Neural progenitor cell (in vitro differentiated cells): ENCODE measurements around the gene TMEM117. TPM values are rescaled to one million over a fixed set of nuclear protein-coding genes. Genes with fewer than 3 reads are reported as not detected.

Experiments used
- DNase-seq: peaks from one replicate; pipeline ENCODE4 v3.0.0-alpha.2; 2016; ENCODE audit warnings: low spot score
- H2AFZ ChIP-seq: fragments of 200-600 bp; sonication (generic); replicated peaks from 2 replicates; pipeline ENCODE4 v1.6.1; 2016; ENCODE audit warnings: antibody characterized with exemption
- H3F3A ChIP-seq: fragments of 200-600 bp; sonication (generic); 2 replicates; pipeline ENCODE4 v1.6.1; 2016; ENCODE audit warnings: antibody characterized with exemption, low read depth
- H3K27ac ChIP-seq: fragments of 200-600 bp; sonication (generic); 2 replicates; pipeline ENCODE4 v1.5.1; 2016; ENCODE audit warnings: mild to moderate bottlenecking
- H3K27me3 ChIP-seq: fragments of 200-600 bp; sonication (generic); 2 replicates; pipeline ENCODE4 v1.6.1; 2016; ENCODE audit warnings: mild to moderate bottlenecking, moderate library complexity
- H3K36me3 ChIP-seq: fragments of 200-600 bp; sonication (generic); 2 replicates; pipeline ENCODE4 v1.5.1; 2016
- H3K4me1 ChIP-seq: fragments of 200-600 bp; sonication (generic); 2 replicates; pipeline ENCODE4 v1.6.1; 2016; ENCODE audit warnings: mixed run types
- H3K4me2 ChIP-seq: fragments of 200-600 bp; sonication (generic); 2 replicates; pipeline ENCODE4 v1.6.1; 2016
- H3K4me3 ChIP-seq: fragments of 200-600 bp; sonication (generic); 2 replicates; pipeline ENCODE4 v1.5.1; 2016
- H3K79me2 ChIP-seq: fragments of 200-600 bp; sonication (generic); 2 replicates; pipeline ENCODE4 v1.6.1; 2016; ENCODE audit warnings: low read depth
- H3K9ac ChIP-seq: fragments of 200-600 bp; sonication (generic); 2 replicates; pipeline ENCODE4 v1.6.1; 2016
- H3K9me3 ChIP-seq: fragments of 200-600 bp; sonication (generic); 2 replicates; pipeline ENCODE4 v1.5.1; 2016; ENCODE audit warnings: low read depth
- H4K20me1 ChIP-seq: fragments of 200-600 bp; sonication (generic); 2 replicates; pipeline ENCODE4 v1.6.1; 2016; ENCODE audit warnings: low read depth
- H3K27ac Mint-ChIP-seq: 3 replicates; pipeline ENCODE4 v1.8.0; 2021; ENCODE audit warnings: mixed read lengths
- H3K27me3 Mint-ChIP-seq: 2 replicates; pipeline ENCODE4 v1.8.0; 2022; ENCODE audit warnings: low read depth, mild to moderate bottlenecking, inconsistent platforms, moderate library complexity, mixed read lengths; ENCODE audit not compliant: insufficient read depth
- H3K36me3 Mint-ChIP-seq: 3 replicates; pipeline ENCODE4 v1.8.0; 2021; ENCODE audit warnings: mixed read lengths
- H3K4me1 Mint-ChIP-seq: 3 replicates; pipeline ENCODE4 v1.8.0; 2021; ENCODE audit warnings: mixed read lengths
- H3K4me3 Mint-ChIP-seq: 3 replicates; pipeline ENCODE4 v1.8.0; 2021; ENCODE audit warnings: mild to moderate bottlenecking, moderate library complexity, mixed read lengths
- H3K9me3 Mint-ChIP-seq: 3 replicates; pipeline ENCODE4 v1.8.0; 2020; ENCODE audit warnings: mixed read lengths
- CTCF ChIP-seq: fragments of 200-600 bp; sonication (generic); IDR thresholded peaks from 2 replicates; pipeline ENCODE4 v1.5.1; 2017; ENCODE audit warnings: antibody characterized with exemption, mild to moderate bottlenecking
- EZH2 ChIP-seq: fragments of 200-600 bp; sonication (generic); IDR thresholded peaks from 2 replicates; pipeline ENCODE4 v1.6.1; 2017; ENCODE audit warnings: antibody characterized with exemption, mild to moderate bottlenecking, moderate library complexity
- EZH2phosphoT487 ChIP-seq: fragments of 200-600 bp; sonication (generic); IDR thresholded peaks from 2 replicates; pipeline ENCODE4 v1.6.1; 2017; ENCODE audit warnings: antibody characterized with exemption
- total RNA-seq: library from RNA; depleted of rRNA; stranded (reverse); fragments of >200 nt; gene quantifications from 2 replicates; pipeline ENCODE4 v1.2.3, GENCODE V29; 2015; ENCODE audit warnings: low replicate concordance

Gene TMEM117
- total RNA-seq, 1 donor from 2014 or later: 1.6 TPM

- TF ChIP-seq CTCF (no peak), EZH2phosphoT487 (no peak), EZH2 (no peak)
- no peak overlapping the region for H3K9ac ChIP-seq
- Mint-ChIP-seq H3K27me3 (no peaks in the 10 kb centered on the region), H3K4me3 (no peak overlapping the region), H3K36me3 (no peaks in the 10 kb centered on the region), H3K27ac (no peak overlapping the region), H3K4me1 (no peaks in the 10 kb centered on the region), H3K9me3 (no peaks in the 10 kb centered on the region)
- DNase-seq: no peak
- no peak overlapping the region for H3K27ac ChIP-seq
- H3K27me3 ChIP-seq: no peaks in the 10 kb centered on the region
- no peaks in the 10 kb centered on the region for H3K36me3 ChIP-seq
- H2AFZ ChIP-seq: no peak overlapping the region
- H3K4me3 ChIP-seq: no peak overlapping the region
- no peaks in the 10 kb centered on the region for H4K20me1 ChIP-seq
- H3K4me1 ChIP-seq: no peaks in the 10 kb centered on the region
- no peak overlapping the region for H3K4me2 ChIP-seq
- no peaks in the 10 kb centered on the region for H3K9me3 ChIP-seq
- H3F3A ChIP-seq: no peaks in the 10 kb centered on the region
- H3K79me2 ChIP-seq: no peaks in the 10 kb centered on the region
Observed at GRCh38 chr12:44331269-44331668, 495.4 kb downstream of the TMEM117 start.

GRCh38 chr12:44334347-44334746 is 498.5 kb downstream of the TMEM117 start:
- Histone ChIP-seq H3K79me2 (no peaks in the 10 kb centered on the region), H3K4me1 (no peaks in the 10 kb centered on the region), H3K27ac (no peak overlapping the region), H3K9ac (no peak overlapping the region), H3K4me3 (no peak overlapping the region), H2AFZ (no peak overlapping the region), H3K9me3 (no peaks in the 10 kb centered on the region), H4K20me1 (no peaks in the 10 kb centered on the region), H3F3A (no peaks in the 10 kb centered on the region), H3K4me2 (no peak overlapping the region), H3K27me3 (no peaks in the 10 kb centered on the region), H3K36me3 (no peaks in the 10 kb centered on the region)
- no peaks in the 10 kb centered on the region for H3K9me3 Mint-ChIP-seq
- H3K4me1 Mint-ChIP-seq: no peaks in the 10 kb centered on the region
- no peaks in the 10 kb centered on the region for H3K27me3 Mint-ChIP-seq
- no peaks in the 10 kb centered on the region for H3K36me3 Mint-ChIP-seq
- no peak overlapping the region for H3K4me3 Mint-ChIP-seq
- no peak for DNase-seq
- H3K27ac Mint-ChIP-seq: no peak overlapping the region
- TF ChIP-seq EZH2phosphoT487: no peak
- TF ChIP-seq CTCF: no peak
- no peak for TF ChIP-seq EZH2

GRCh38 chr12:44335030-44335429 is 499.1 kb downstream of the TMEM117 start:
- H3K27me3 Mint-ChIP-seq: no peaks in the 10 kb centered on the region
- H3K4me2 ChIP-seq: no peak overlapping the region
- H4K20me1 ChIP-seq: no peaks in the 10 kb centered on the region
- H3K27ac Mint-ChIP-seq: no peak overlapping the region
- H2AFZ ChIP-seq: no peak overlapping the region
- TF ChIP-seq CTCF (no peak), EZH2 (no peak), EZH2phosphoT487 (no peak)
- no peak for DNase-seq
- no peaks in the 10 kb centered on the region for H3K36me3 Mint-ChIP-seq
- H3K9ac ChIP-seq: no peak overlapping the region
- H3K4me3 ChIP-seq: no peak overlapping the region
- no peaks in the 10 kb centered on the region for H3K36me3 ChIP-seq
- H3K27ac ChIP-seq: no peak overlapping the region
- no peaks in the 10 kb centered on the region for H3K9me3 Mint-ChIP-seq
- H3K79me2 ChIP-seq: no peaks in the 10 kb centered on the region
- H3K4me1 ChIP-seq: no peaks in the 10 kb centered on the region
- no peak overlapping the region for H3K4me3 Mint-ChIP-seq
- no peaks in the 10 kb centered on the region for H3F3A ChIP-seq
- no peaks in the 10 kb centered on the region for H3K27me3 ChIP-seq
- no peaks in the 10 kb centered on the region for H3K9me3 ChIP-seq
- no peaks in the 10 kb centered on the region for H3K4me1 Mint-ChIP-seq

- H3K9me3 ChIP-seq: no peaks in the 10 kb centered on the region
- no peaks in the 10 kb centered on the region for H3F3A ChIP-seq
- no peaks in the 10 kb centered on the region for H3K4me1 ChIP-seq
- H3K4me2 ChIP-seq: no peak overlapping the region
- no peaks in the 10 kb centered on the region for H3K27me3 ChIP-seq
- Mint-ChIP-seq H3K9me3 (no peaks in the 10 kb centered on the region), H3K36me3 (no peaks in the 10 kb centered on the region), H3K4me3 (no peak overlapping the region), H3K27me3 (no peaks in the 10 kb centered on the region), H3K27ac (no peak overlapping the region), H3K4me1 (no peaks in the 10 kb centered on the region)
- no peak overlapping the region for H3K27ac ChIP-seq
- no peaks in the 10 kb centered on the region for H4K20me1 ChIP-seq
- no peak overlapping the region for H3K9ac ChIP-seq
- no peak overlapping the region for H2AFZ ChIP-seq
- no peak for DNase-seq
- H3K4me3 ChIP-seq: no peak overlapping the region
- TF ChIP-seq CTCF (no peak), EZH2 (no peak), EZH2phosphoT487 (no peak)
- H3K36me3 ChIP-seq: no peaks in the 10 kb centered on the region
- no peaks in the 10 kb centered on the region for H3K79me2 ChIP-seq
Observed at GRCh38 chr12:44336577-44336976, 500.7 kb downstream of the TMEM117 start.
